ENCODE data around the gene UBAP1L. TPM values are rescaled to one million over a fixed set of nuclear protein-coding genes. Genes with fewer than 3 reads are reported as not detected.

Gene UBAP1L
- total and polyA plus RNA-seq, 2 of the 4 experiments (the other 2 are of a cell fraction), result 0.36 to 1.1 TPM

DNA sequence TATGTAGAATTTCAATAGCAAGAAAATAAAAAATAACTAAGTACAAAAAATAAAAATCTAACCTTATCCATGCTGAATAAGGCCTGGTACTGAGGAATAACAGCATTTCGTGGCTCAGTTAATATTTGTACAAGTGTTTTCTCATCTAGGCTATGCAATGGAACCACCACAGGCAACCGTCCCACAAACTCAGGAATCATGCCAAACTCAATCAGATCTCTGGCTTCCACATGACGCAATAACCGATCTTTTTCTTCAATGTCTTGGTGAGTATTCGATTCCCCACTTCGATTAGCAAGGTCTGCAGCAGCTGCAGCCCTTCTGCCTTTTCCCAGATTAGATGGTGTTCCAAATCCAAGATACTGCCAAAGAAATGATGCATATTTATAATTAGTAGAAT is 39.7 kb upstream of the UBAP1L start:
- no peak overlapping the region for H2BK5ac ChIP-seq (ENCODE audit: low read depth, low read length, poor library complexity, severe bottlenecking)
- in situ Hi-C loops (cut with MboI; ENCODE audit: low sequenced_read_pairs), result no loop called here
- TF ChIP-seq, protein P1, sequence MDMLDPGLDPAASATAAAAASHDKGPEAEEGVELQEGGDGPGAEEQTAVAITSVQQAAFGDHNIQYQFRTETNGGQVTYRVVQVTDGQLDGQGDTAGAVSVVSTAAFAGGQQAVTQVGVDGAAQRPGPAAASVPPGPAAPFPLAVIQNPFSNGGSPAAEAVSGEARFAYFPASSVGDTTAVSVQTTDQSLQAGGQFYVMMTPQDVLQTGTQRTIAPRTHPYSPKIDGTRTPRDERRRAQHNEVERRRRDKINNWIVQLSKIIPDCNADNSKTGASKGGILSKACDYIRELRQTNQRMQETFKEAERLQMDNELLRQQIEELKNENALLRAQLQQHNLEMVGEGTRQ (IDR thresholded peaks at IDR 0.05; ENCODE audit: low read depth, low read length), result no peak
- TF ChIP-seq CEBPB (IDR thresholded peaks at IDR 0.05; ENCODE audit: low read depth, low read length) (peak; percentile 69), RCOR1 (IDR thresholded peaks at IDR 0.05; ENCODE audit: insufficient replicate concordance, low read length) (no peak)
- intact Hi-C loops (cut with micrococcal nuclease), result no loop called here
- 0 out of 2 replicates have a peak, but pooled peaks cover 3% of the 10 kb centered on the region for H3K9me1 ChIP-seq (ENCODE audit: insufficient read depth, low read length)
- no peaks in the 10 kb centered on the region for H3K4me1 ChIP-seq (ENCODE audit: control insufficient read depth, insufficient read depth, low read length)
- no peak overlapping the region for H2BK15ac ChIP-seq (ENCODE audit: low read depth, low read length)
- H3K18ac ChIP-seq (ENCODE audit: low read depth, low read length), result no peak overlapping the region
- H3K9me3 ChIP-seq (ENCODE audit: control insufficient read depth, insufficient read depth, low read length), result no peaks in the 10 kb centered on the region
- H4K91ac ChIP-seq (ENCODE audit: insufficient read depth, low read depth, low read length), result no peak overlapping the region
- no peak overlapping the region for H2BK120ac ChIP-seq (ENCODE audit: low read depth, low read length)
- no peak for ATAC-seq (ENCODE audit: low read depth)
- no peak overlapping the region for H2AFZ ChIP-seq (replicated peaks; ENCODE audit: low read length, poor library complexity)
- no peak overlapping the region for H3K23ac ChIP-seq (ENCODE audit: low read depth, low read length)
- CTCF ChIA-PET, result no interaction called here
- POLR2A ChIA-PET (ENCODE audit: unreplicated experiment), result no interaction called here
- H3K4me3 ChIP-seq (ENCODE audit: insufficient read depth, low read depth, low read length), result no peak overlapping the region
- dilution Hi-C loops (cut with HindIII; ENCODE audit: low sequenced_read_pairs, unreplicated experiment), result no loop called here
- H3K56ac ChIP-seq (ENCODE audit: extremely low read depth, insufficient read depth, low read length), result no peak overlapping the region
- 100% methylated on average over 1 of the region's 6 CpGs; no CpG with 5 or more reads in 1 of the 2 experiments for WGBS, 2 experiments (ENCODE audit: extremely low coverage in 2 of 2, insufficient read length in 1 of 2)
- H3K27me3 ChIP-seq (ENCODE audit: control insufficient read depth, insufficient read depth, low read length), result no peaks in the 10 kb centered on the region
- BruUV-seq (replicated peaks), result no TSS peak
- no peak overlapping the region for H2BK20ac ChIP-seq (ENCODE audit: low read depth, low read length)
- no peak for DNase-seq
- no peak overlapping the region for H2AK5ac ChIP-seq (ENCODE audit: low read depth, low read length)
- H4K5ac ChIP-seq (ENCODE audit: low read depth, low read length), result no peak overlapping the region
- H3K4ac ChIP-seq (ENCODE audit: low read depth, low read length), result no peak overlapping the region
- H3K27ac ChIP-seq (ENCODE audit: insufficient read depth, low read length), result no peak overlapping the region
- no peaks in the 10 kb centered on the region; the same call in 1 of the 2 replicates for H4K20me1 ChIP-seq (ENCODE audit: insufficient read depth, low read length)
- no peak overlapping the region for H3K9ac ChIP-seq (ENCODE audit: low read depth, low read length)
- H3K14ac ChIP-seq (replicated peaks; ENCODE audit: low read depth, low read length), result no peak overlapping the region
- H3K4me2 ChIP-seq (ENCODE audit: low read depth, low read length), result no peak overlapping the region
- no peak overlapping the region for H4K8ac ChIP-seq (ENCODE audit: low read depth in 2 of 2, low read length in 2 of 2)
- H3K79me1 ChIP-seq (ENCODE audit: low read depth in 1 of 2, low read length in 2 of 2), result peaks cover 3 to 6% of the 10 kb centered on the region in 2 experiments; a peak in 1 of 4 replicates
- peaks cover 35% of the 10 kb centered on the region for H3K36me3 ChIP-seq (ENCODE audit: control insufficient read depth, insufficient read depth, low read length)
- H2AK9ac ChIP-seq (replicated peaks; ENCODE audit: low read depth, low read length, poor library complexity), result no peak overlapping the region
